ENCODE data around the gene EIF2B4.

GRCh38 chr2:27378096-27378808 is 8.1 kb upstream of the EIF2B4 start:
- no peak; the same call in none of the 2 replicates for TF ChIP-seq POLR2A (IDR thresholded peaks at IDR 0.05; ENCODE audit: low read depth, low read length)
- TF ChIP-seq POLR2AphosphoS5 (IDR thresholded peaks at IDR 0.05; ENCODE audit: low read depth, low read length), result peak; percentile 42; the same call in 1 of the 2 replicates
- TF ChIP-seq TAF1 (IDR thresholded peaks at IDR 0.05; ENCODE audit: borderline replicate concordance, low read depth, low read length), result no peak

Data from GM12892 (cell line).